ENCODE data around the gene PRR15L. TPM values are rescaled to one million over a fixed set of nuclear protein-coding genes. Genes with fewer than 3 reads are reported as not detected.
A peak's percentile ranks its signal among the peaks of the same experiment; 100 is the strongest.
"Not testable (repeated sequence)": the region's sequence is repeated elsewhere in the genome, so short reads cannot be mapped to it uniquely, and the experiment has no call there.

Gene PRR15L
- total RNA-seq, 1 donor from 2014 or later = not detected

DNA sequence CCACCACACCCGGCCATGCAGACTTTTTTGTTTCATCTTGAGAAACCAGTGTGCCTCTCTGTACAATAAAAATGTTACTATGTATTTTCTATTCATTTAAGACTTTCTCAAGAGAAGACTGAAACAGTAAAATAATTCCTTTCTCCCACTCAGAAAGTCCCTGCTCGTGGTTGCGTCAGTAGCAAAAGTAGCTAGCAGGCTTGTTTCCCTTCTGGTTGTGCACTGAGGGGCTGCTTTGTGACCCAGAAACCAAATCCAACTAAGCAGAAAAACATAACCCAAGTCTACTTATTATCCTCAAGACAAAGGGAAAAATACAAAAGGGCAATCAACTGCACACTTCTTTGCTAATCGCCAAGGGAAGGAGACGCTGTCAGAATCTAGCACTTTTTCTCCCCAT lies 19.7 kb downstream of the PRR15L start:
- no peak for DNase-seq (ENCODE audit: low read depth in 2 of 2)

DNA sequence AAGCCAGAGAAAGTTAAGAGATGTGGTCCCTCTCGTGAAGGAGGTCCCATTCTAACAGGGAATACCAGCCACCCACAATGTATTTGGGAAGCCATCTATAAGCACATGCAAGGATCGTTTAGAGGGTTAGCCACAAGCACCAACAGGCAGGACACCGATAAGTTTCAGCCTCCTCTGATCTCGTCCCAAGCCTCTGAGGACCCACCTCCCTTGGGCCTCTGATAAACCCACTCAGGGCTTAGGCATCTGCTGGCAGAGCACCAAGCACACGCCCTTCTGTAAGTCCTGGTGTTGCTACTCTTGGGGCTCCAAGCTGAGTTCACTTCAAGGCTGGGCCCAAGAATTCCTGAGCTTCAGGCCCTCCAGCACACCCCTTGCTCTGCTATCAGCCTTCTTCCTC lies 21.7 kb downstream of the PRR15L start:
- DNase-seq (ENCODE audit: low read depth in 2 of 2) = peak in 1 of 2 donors; percentile 11

DNA sequence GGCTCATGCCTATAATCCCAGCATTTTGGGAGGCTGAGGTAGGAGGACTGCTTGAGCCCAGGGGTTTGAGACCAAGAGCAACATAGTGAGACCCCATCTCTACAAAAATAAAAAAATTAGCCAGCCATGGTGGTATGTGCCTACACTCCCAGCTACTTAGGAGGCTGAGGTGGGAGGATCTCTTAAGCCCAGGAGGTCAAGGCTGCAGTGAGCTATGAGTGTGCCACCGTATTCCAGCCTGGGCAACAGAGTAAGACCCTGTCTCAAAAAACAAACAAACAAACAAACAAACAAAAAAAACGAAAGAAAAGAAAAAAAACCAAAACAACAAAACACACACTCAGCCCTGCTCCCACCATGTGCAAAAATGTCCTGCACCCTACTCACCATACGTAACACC lies 22.2 kb downstream of the PRR15L start:
- not testable (repeated sequence) for DNase-seq (ENCODE audit: low read depth in 2 of 2)

DNA sequence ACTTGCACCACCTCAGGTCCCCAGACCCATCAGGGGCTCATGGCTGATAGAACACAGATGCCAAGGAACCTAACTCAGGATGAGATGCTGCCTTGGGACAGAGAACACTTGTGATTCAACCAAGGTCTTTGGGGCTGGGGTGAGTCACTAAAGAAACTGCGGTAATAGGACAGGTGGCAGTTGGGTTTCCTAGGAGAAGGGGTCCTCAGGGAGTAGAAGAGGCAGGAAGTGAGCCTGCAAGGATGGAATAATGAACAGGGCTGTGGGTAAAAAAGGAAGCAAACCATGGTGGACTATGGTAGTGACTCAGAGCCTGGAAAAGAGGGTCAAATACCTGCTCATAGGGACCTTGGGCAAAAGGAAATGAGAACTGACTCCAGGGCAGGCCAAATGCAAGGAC lies 22.8 kb downstream of the PRR15L start:
- DNase-seq (ENCODE audit: low read depth in 2 of 2) = no peak

DNA sequence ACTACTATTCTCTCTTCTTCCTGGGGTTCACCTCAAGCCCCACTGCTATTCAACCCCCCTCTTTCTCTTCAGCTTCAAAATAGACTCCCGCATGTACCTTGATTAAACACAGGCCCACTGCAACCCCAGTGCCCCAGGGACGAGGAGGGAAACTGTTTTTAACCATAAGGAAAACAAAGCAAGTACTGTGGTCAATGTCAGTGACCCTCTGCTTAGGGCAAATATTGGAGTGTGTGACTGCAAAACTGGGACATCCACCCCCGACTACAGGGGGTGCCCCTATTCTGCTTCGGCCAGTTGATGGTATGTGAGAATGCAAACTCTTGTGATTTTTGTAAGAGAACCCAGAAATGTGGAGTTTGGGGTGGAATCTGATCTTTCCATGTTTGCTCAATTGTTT lies 25.8 kb downstream of the PRR15L start:
- no peak for DNase-seq (ENCODE audit: low read depth in 2 of 2)

DNA sequence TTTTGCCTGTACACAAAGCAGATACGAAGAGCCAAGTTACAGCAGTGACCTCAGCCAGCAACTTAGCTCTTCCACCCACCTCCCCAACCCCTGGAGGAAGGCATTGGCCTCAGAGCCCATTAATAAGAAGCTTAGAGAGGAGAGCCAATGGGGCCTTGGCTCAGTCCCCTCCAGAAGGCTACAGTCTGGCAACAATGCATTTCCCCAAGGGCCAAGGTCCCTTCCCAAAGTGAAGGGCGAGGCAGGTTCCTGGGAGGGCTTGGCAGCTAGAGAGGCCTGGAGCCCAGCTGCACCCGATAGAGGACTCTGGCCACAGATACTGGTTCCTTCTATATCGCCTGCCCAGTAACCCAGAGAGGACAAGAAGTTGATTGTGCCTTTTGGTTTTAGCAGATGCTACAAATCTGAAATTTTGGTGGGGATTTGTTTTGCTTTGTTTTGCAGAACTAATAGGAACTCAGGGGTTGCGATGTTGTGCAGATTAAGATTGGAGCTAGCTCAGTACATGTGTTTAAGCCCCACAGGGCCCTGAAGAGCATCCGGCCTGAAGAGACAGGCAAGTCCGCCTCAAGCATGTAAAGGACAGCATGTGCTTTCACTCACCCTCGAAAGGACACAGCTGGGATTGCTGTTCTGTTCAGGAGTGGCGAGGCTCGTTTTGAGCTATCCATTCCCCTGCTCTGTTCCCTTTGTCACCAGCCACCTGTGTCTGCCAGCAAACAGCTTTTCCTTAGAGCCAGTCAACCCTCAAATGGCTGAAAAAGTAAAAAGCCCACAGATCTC lies 28.3 kb downstream of the PRR15L start:
- DNase-seq (ENCODE audit: low read depth in 2 of 2) = no peak

DNA sequence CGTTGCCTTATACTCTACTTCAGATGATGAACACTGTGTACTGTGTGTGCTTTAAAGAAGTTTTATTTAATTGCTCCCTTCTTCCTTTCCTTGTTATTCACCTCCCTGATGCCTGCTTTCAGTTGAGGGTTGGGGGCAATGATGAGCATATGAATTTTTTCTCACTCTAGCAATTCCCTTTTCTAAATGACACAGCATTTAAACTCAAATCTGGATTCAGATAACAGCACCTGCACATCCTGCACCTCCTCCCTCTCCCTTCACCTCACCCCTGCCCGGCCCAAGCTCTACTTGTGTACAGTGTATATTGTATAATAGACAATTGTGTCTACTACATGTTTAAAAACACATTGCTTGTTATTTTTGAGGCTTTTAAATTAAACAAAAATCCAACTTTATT lies 29.3 kb downstream of the PRR15L start:
- no peak for DNase-seq (ENCODE audit: low read depth in 2 of 2)

DNA sequence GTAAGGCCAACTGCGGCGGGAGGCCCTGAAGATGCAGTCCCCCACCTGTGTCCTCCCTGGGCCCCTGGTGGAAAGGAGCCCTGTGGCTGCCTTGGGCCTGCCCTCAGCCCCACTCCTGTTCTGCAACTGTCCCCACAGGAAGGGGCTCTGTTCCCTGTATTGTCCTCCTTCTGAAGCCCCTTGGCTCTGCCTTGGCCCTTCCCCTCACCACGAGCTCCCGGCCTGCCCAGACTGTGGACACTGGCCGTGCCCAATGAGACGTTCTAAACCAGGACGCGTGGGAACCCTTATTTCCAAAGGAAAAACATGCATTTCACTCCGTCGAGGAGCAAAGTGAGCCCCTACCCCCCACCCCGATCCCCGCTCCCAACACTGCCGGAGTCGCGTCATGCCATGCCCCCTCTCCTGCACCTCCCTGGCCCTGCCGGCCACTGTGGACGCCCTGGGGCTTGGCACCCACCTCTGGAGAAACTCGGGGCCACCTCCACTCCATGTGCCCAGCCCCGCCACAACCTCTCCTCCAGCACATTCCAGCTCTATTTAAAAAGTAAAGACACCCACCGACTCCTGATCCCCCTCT lies 29.8 kb downstream of the PRR15L start:
- DNase-seq (ENCODE audit: low read depth in 2 of 2) = no peak

DNA sequence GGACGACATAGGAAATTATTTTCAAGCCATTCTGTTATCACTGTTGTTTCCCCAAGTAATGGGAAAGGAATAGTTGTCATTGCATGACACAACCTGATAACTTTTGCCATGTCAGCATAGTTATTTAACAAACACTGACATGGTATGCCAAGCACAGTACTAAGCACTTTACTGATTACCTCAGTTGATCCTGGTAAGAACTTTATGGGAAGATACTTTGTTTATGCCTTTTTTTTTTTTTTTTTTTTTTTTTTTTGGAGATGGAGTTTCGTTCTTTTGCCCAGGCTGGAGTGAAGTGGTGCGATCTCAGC lies 32.0 kb downstream of the PRR15L start:
- no peak for DNase-seq (ENCODE audit: low read depth in 2 of 2)

DNA sequence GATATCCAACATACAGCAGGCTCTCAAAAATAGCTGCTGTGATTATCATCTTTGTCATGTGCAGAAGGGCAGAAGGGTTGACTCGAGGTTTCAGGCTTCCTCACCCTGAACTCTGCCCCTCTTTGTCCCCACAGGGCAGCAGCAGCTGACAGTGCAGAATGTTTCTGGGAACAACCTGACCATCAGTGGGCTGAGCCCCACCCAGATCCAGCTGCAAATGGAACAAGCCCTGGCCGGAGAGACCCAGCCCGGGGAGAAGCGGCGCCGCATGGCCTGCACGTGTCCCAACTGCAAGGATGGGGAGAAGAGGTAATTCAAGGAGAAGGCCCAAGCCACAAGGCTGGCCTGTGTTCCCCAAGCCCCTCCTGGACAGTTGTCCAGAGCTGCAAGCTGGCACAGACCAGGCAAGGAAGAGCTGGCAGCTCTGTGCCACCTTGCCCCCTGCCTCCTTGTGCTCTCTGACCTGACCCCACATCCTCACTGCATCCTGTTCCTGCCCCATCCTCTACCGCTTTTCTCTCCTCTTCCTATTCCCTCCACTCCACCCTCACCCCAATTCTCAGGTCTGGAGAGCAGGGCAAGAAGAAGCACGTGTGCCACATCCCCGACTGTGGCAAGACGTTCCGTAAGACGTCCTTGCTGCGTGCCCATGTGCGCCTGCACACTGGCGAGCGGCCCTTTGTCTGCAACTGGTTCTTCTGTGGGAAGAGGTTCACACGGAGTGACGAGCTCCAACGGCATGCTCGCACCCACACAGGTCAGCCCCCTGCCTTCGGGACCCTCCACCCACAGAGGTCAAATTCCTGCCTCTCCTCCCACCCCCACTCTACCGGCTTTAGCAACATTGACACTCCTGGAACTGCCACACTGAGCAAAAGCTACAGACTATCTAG lies 32.7 kb downstream of the PRR15L start:
- DNase-seq (ENCODE audit: low read depth in 2 of 2) = no peak

DNA sequence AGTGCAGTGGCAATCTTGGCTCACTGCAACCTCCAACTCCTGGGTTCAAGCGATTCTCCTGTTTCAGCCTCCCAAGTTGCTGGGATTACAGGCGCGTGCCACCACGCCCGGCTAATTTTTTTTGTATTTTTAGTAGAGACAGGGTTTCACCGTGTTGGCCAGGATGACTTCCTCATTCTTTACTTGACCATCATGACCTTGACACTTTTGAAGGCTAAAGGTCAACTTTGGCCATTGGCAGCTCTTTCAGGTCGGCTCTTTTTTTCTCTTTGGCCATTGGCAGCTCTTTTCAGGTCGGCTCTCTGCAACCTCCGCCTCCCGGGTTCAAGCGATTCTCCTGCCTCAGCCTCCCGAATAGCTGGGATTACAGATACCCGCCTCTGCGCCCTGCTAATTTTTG lies 37.8 kb downstream of the PRR15L start:
- not testable (repeated sequence) for DNase-seq (ENCODE audit: low read depth in 2 of 2)

DNA sequence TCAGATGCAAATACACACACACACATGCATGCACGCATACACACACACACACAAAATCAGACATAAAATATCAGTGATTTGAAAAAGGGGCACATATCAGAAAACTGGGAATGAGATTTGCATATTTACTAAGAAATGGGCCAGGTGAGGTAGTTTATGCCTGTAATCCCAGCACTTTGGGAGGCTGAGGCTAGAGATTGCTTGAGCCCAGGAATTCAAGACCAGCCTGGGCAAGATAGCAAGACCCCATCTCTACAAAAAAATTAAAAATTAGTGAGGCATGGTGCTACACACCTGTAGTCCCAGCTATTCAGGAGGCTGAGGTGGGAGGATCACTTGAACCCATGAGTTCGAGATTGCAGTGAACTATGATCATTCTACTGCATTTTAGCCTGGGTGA lies 38.7 kb downstream of the PRR15L start:
- no peak for DNase-seq (ENCODE audit: low read depth in 2 of 2)

DNA sequence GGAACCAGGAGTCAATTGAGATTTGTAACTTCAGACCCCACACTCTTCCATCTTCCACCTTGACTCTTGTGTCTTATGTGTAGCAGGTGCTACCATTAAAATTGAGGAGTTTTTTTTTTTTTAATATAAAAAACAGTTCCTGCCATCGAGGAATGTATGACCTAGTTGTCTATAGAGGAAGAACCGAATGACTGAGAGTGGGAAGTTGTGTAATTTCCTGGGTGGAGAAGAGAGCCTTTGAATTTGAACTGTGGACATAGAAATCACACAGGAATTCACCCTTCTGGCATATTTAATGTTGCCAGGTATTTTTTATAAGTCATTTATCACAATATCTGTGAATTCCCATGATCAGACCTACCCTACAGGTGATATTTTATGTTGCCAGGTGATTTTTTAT lies 39.7 kb downstream of the PRR15L start:
- no peak for DNase-seq (ENCODE audit: low read depth in 2 of 2)

DNA sequence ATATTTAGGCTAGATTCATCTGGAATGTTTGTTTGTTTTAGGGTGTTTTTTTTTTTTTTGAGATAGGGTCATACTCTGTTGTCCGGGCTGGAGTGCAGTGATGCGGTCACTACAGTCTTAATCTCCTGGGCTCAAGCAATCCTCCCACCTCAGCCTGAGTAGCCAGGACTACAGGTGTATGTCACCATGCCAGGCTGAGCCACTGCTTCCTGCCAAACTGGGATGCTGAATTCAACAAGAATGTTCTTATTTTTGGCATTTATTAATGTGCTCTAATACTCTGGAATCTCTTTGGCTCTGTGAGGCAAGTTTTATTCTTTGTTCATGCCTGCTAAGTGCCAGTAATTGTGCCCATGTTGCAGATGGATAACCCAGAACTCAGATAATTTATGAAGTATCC lies 40.1 kb downstream of the PRR15L start:
- DNase-seq (ENCODE audit: low read depth in 2 of 2) = no peak

DNA sequence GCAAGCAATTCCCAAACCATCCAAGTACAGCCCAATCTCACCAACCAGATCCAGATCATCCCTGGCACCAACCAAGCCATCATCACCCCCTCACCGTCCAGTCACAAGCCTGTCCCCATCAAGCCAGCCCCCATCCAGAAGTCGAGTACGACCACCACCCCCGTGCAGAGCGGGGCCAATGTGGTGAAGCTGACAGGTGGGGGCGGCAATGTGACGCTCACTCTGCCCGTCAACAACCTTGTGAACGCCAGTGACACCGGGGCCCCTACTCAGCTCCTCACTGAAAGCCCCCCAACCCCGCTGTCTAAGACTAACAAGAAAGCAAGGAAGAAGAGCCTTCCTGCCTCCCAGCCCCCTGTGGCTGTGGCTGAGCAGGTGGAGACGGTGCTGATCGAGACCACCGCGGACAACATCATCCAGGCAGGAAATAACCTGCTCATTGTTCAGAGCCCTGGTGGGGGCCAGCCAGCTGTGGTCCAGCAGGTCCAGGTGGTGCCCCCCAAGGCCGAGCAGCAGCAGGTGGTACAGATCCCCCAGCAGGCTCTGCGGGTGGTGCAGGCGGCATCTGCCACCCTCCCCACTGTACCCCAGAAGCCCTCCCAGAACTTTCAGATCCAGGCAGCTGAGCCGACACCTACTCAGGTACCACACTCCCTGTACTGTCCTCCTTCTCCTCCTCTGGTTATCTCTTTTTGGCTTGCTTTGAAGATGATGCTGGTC lies 41.0 kb downstream of the PRR15L start:
- no peak for DNase-seq (ENCODE audit: low read depth in 2 of 2)

DNA sequence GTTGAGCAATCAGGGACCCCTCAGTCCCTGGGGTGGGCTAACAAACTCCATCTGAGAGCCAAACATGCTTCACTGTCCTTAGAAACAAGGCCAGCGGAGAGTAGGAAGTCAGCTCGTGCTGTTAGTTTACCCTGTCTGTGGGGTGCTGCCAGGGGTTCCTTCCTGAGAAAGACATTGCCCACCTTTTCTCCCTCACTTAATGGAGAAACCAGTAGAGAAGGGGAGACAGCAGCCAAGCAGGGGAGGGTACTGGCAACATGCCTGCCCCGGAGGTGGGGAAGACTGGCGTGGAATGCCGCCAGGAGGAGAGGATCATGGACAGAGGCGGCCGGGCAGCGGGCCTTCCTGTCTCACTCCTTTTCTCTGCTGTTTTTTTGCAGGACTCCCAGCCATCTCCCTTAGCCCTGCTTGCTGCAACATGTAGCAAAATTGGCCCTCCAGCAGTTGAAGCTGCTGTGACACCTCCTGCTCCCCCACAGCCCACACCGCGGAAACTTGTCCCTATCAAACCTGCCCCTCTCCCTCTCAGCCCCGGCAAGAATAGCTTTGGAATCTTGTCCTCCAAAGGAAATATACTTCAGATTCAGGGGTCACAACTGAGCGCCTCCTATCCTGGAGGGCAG lies 41.8 kb downstream of the PRR15L start:
- DNase-seq (ENCODE audit: low read depth in 2 of 2) = peak in 1 of 2 donors; percentile 8

DNA sequence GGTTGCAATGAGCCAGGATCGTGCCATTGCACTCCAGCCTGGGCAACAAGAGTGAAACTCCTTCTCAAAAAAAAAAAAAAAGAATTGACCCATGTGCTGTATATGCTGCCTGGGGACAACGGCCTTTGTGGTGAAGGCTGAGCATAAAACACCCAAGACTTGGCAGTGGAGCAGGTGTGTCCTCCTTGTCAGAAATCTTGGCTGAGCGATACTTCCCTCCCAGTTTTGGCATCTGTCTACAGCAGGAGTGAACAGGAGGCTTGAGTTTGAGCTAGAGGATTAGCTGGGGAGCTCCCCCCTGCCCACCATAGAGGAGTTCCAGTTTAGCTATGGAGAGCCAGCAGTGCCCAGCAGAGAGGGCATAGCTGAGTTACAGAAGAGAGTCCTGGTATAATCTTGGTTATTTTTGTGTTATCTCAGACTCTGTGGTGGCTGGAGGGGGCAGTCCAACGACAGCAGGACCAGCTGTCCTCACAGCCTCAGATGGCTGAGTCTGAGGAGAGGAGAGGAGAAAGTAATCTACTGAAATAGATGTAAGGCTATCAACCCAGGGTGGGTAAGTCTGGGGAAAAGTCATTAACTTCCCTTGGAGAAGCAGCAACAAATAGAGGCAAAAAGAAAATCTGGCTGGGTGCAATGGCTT lies 43.3 kb downstream of the PRR15L start:
- no peak for DNase-seq (ENCODE audit: low read depth in 2 of 2)

DNA sequence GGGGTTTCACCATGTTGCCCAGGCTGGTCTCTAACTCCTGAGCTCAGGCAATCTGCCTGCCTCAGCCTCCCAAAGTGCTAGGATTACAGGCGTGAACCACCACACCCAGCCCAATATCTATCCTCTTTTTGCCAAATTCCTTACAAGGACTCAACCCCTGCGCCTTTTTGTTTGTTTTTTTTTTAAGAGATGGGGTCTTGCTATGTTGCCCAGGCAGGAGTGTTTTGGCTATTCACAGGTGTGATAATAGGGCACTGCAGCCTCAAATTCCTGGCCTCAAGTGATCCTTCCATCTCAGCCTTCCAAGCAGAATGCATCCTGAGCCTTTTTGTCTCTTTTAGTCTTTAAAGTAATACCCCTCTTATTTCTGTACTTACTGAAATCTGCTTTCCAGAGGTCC lies 44.6 kb downstream of the PRR15L start:
- no peak for DNase-seq (ENCODE audit: low read depth in 2 of 2)

DNA sequence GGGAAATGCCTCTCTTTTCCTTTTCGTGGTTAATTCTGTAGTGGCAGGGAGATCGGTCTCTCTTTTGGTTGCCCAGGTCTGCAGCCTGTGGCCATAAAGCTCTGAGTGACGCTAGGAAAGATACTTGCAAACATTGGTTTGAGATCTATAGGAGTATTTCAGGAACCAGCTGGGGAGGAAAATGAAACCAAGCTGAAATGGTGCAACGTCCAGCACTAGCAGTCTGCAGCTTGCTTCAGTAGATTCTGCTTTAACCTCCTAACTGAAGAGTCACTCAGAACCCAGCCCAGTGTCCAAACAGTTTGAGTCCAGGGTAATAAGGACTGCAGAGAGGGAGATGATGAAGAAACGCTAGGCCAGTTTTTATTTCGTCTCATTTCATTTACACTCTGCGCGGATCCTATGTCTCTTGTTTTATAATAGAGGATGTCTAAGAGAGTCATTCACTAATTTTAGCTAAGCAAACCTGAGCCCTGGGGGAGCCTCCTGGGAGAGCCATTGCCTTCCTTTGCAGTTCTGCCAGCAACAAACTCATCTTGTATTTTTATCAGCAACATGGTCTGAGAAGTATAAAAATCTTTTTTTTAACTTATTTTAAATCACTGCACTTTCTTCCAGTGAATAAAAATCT lies 49.6 kb downstream of the PRR15L start:
- DNase-seq (ENCODE audit: low read depth in 2 of 2) = no peak

DNA sequence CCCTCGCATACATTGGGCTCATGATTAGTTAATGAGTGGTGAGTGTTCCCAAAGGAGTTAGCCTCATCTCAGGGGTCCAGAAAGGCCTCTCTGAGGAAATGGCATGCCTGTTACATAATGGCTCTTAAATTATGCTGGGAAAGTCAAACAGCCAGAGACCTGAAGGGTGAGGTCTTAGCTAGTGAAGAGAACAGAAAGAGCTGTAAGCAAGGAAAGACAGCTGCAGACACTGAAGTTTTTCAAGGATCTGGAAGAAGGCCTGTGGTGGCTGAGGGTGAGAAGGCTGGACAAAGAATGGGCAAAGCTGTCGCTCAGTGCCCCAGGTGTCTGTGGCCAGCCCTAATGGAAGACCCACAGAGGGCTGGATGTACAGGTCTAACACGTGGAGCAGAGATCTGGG lies 51.2 kb downstream of the PRR15L start:
- DNase-seq (ENCODE audit: low read depth in 2 of 2) = no peak
